Measurements from ENCODE around the gene KCNA2.

KCNA2 gene

GRCh38 chr1:110566836-110567235 lies 39.3 kb downstream of the KCNA2 start:
- no peak for DNase-seq (ENCODE audit: low spot score)

GRCh38 chr1:110565565-110565964 lies 40.6 kb downstream of the KCNA2 start:
- DNase-seq (ENCODE audit: low spot score), result no peak

- DNase-seq (ENCODE audit: low spot score), result no peak
Measured at GRCh38 chr1:110563089-110563488, 43.1 kb downstream of the KCNA2 start.

GRCh38 chr1:110561596-110561995 lies 44.6 kb downstream of the KCNA2 start:
- DNase-seq (ENCODE audit: low spot score), result no peak

GRCh38 chr1:110559157-110559556 lies 47.0 kb downstream of the KCNA2 start:
- DNase-seq (ENCODE audit: low spot score), result no peak

- DNase-seq (ENCODE audit: low spot score), result no peak
Measured at GRCh38 chr1:110557481-110557880, 48.7 kb downstream of the KCNA2 start.

- DNase-seq (ENCODE audit: low spot score), result no peak
Measured at GRCh38 chr1:110556471-110556807, 49.7 kb downstream of the KCNA2 start.

- DNase-seq (ENCODE audit: low spot score), result no peak
Measured at GRCh38 chr1:110555807-110556470, 50.2 kb downstream of the KCNA2 start.

GRCh38 chr1:110554871-110555801 lies 51.0 kb downstream of the KCNA2 start:
- DNase-seq (ENCODE audit: low spot score), result peak; percentile 37

- no peak for DNase-seq (ENCODE audit: low spot score)
Measured at GRCh38 chr1:110551278-110551809, 54.8 kb downstream of the KCNA2 start.

- DNase-seq (ENCODE audit: low spot score), result no peak
Measured at GRCh38 chr1:110549831-110550230, 56.3 kb downstream of the KCNA2 start.

GRCh38 chr1:110548381-110548780 lies 57.8 kb downstream of the KCNA2 start:
- DNase-seq (ENCODE audit: low spot score), result no peak

- no peak for DNase-seq (ENCODE audit: low spot score)
Measured at GRCh38 chr1:110547017-110547416, 59.1 kb downstream of the KCNA2 start.

- no peak for DNase-seq (ENCODE audit: low spot score)
Measured at GRCh38 chr1:110545492-110545891, 60.7 kb downstream of the KCNA2 start.

GRCh38 chr1:110544753-110545152 lies 61.4 kb downstream of the KCNA2 start:
- no peak for DNase-seq (ENCODE audit: low spot score)

Measured in CD4-positive, alpha-beta T cell treated with Interleukin-15 for 4 hours (primary cell).